ENCODE data around the gene EVA1B.

EVA1B gene

DNA sequence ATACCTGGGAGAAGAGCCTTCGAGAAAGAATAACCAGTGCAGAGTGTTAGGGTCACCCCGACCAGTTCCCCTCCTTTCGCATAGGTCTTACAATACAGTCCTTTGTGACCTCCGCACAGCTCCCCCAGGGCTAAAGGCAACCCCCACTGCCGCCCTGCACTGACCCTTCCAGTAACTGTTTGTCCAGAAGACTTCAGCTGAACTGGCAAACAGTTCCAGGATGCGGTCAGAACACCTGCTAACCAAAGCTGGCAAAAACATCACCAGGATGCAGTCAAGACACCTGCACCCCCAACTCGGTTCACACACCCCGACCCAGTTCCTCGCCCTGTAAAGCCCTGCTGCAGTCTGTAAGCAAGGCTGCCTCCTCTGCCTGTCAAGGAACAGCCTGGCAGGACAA, 6.4 kb upstream of the EVA1B start:
- TF ChIP-seq, protein P1, sequence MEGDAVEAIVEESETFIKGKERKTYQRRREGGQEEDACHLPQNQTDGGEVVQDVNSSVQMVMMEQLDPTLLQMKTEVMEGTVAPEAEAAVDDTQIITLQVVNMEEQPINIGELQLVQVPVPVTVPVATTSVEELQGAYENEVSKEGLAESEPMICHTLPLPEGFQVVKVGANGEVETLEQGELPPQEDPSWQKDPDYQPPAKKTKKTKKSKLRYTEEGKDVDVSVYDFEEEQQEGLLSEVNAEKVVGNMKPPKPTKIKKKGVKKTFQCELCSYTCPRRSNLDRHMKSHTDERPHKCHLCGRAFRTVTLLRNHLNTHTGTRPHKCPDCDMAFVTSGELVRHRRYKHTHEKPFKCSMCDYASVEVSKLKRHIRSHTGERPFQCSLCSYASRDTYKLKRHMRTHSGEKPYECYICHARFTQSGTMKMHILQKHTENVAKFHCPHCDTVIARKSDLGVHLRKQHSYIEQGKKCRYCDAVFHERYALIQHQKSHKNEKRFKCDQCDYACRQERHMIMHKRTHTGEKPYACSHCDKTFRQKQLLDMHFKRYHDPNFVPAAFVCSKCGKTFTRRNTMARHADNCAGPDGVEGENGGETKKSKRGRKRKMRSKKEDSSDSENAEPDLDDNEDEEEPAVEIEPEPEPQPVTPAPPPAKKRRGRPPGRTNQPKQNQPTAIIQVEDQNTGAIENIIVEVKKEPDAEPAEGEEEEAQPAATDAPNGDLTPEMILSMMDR (IDR thresholded peaks at IDR 0.05; ENCODE audit: insufficient read depth, low read length, missing control alignments): no peak
- CTCF ChIA-PET: interaction anchor here (2.0 kb wide), 1 partner anchor 90 kb away, joined by 6 read pairs; no protein-coding TSS in a partner anchor
- no peak overlapping the region for H3K4me3 ChIP-seq (ENCODE audit: low read depth, low read length)
- no peak for DNase-seq (ENCODE audit: low read depth, low spot score)
- POLR2A ChIA-PET: no interaction called here

DNA sequence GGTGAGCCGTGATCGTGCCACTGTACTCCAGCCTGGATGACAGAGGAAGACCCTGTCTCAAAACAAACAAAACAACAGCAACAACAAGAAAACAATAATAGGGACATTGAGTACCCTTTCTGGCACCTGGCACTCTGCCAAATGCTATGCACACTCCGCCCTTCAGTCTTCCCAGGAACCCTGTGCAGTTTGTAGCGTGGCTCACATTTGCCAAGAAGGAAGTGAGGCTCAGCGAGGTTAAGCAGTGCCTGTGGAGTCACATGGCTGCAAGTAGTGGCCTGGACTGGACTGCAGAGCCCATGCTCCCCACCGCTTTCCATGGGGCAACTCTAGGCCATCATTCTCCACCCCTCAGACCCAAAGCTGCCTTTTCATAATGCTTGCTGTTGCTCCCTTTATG, 5.3 kb upstream of the EVA1B start:
- no peak for DNase-seq (ENCODE audit: low read depth, low spot score)
- POLR2A ChIA-PET: interaction anchor here (0.6 kb wide), 1 partner anchor 18 kb away, joined by 3 read pairs; no protein-coding TSS in a partner anchor
- TF ChIP-seq, protein P1 (IDR thresholded peaks at IDR 0.05; ENCODE audit: insufficient read depth, low read length, missing control alignments): no peak
- CTCF ChIA-PET: interaction anchor here (1.1 to 2.0 kb wide), 2 partner anchors 12 to 91 kb away, joined by 3 to 6 read pairs; no protein-coding TSS in a partner anchor
- H3K4me3 ChIP-seq (ENCODE audit: low read depth, low read length): no peak overlapping the region

DNA sequence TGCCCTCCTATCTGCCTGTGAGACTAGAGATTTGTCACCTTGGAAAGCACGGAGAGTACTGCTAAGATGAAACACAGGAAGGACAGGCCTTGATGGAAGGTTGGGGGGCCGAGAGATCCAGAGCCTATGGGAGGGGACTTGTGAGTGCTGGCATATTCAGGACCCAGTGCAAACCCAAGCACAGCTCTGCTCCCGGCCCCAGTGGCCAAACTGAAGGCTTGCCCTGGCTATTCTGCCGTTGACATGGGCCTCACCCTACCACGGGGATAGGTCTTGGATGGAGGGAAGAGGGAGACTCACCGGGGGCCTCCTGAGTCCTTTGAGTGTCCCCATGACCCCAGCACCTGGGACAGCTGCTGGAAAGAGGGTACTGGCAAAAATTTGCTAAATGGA, 4.6 kb upstream of the EVA1B start:
- ChIA-PET CTCF (interaction anchor here (1.1 to 2.0 kb wide), 4 partner anchors 13 to 94 kb away, joined by 3 to 7 read pairs (median 5); no protein-coding TSS in a partner anchor), POLR2A (interaction anchor here (0.6 kb wide), 1 partner anchor 18 kb away, joined by 3 read pairs; no protein-coding TSS in a partner anchor)
- DNase-seq (ENCODE audit: low read depth, low spot score): no peak
- H3K4me3 ChIP-seq (ENCODE audit: low read depth, low read length): no peak overlapping the region
- TF ChIP-seq, protein P1 (IDR thresholded peaks at IDR 0.05; ENCODE audit: insufficient read depth, low read length, missing control alignments): no peak

DNA sequence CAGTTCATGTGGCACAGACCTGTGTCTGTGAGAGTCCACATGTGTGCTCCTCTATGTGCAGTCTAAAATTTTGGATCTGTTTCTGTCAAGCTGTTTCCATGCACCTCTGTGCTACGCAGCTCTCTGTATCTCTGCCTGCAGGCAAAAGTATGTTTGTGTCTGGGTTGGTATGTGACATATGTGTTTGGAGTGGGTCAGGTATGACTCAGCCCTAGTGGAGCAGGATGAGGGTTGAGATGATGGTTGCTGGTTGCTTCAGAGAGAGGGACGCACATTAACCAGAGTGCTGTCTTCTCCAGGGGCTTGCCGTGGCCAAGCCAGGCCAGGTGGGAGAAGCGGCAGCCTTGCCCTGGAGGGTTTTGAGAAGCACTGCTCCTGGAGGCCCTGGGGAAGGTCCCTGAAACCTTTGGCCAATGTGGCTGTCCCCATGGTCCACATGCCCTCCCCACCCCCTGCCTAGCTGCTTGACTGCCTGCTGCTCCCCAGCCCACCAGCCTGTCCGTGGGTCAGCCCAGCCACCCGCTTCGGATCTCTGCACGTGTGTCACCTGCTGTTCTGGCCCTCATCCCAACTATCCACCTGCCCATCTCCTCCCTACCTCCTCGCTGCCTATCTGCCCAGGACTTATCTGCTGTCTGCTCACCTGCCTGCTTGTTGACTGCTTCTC, 4.1 kb upstream of the EVA1B start:
- ChIA-PET CTCF (interaction anchor here (0.6 to 2.3 kb wide), 6 partner anchors 15 to 249 kb away, joined by 3 to 13 read pairs (median 4); no protein-coding TSS in a partner anchor), POLR2A (no interaction called here)

GRCh38 chr1:36326499-36326898, 3.1 kb upstream of the EVA1B start:
- TF ChIP-seq, protein P1 (IDR thresholded peaks at IDR 0.05; ENCODE audit: insufficient read depth, low read length, missing control alignments): no peak
- no peak overlapping the region for H3K4me3 ChIP-seq (ENCODE audit: low read depth, low read length)
- no peak for DNase-seq (ENCODE audit: low read depth, low spot score)
- CTCF ChIA-PET: interaction anchor here (0.7 to 2.3 kb wide), 6 partner anchors 15 to 94 kb away, joined by 3 to 13 read pairs (median 3); no protein-coding TSS in a partner anchor
- POLR2A ChIA-PET: no interaction called here

More for the DNA sequence above, 4.1 kb upstream of the EVA1B start:
- no peak for DNase-seq (ENCODE audit: low read depth, low spot score)
- TF ChIP-seq, protein P1 (IDR thresholded peaks at IDR 0.05; ENCODE audit: insufficient read depth, low read length, missing control alignments): no peak
- H3K4me3 ChIP-seq (ENCODE audit: low read depth, low read length): no peak overlapping the region

- POLR2A ChIA-PET: interaction anchor here (1.1 to 2.9 kb wide), 3 partner anchors 27 to 63 kb away, joined by 3 to 19 read pairs (median 4); partner anchors contain the start of gene STK40
- no peak for DNase-seq (ENCODE audit: low read depth, low spot score)
- TF ChIP-seq, protein P1 (IDR thresholded peaks at IDR 0.05; ENCODE audit: insufficient read depth, low read length, missing control alignments): no peak
- CTCF ChIA-PET: interaction anchor here (0.8 to 3.5 kb wide), 11 partner anchors 15 to 190 kb away, joined by 3 to 17 read pairs (median 4); partner anchors contain the start of genes SH3D21 and TRAPPC3
- H3K4me3 ChIP-seq (ENCODE audit: low read depth, low read length): no peak overlapping the region
Measured at GRCh38 chr1:36324353-36324703, 883 bp upstream of the EVA1B start.
